ENCODE results near the gene SLC35G6. TPM values are rescaled to one million over a fixed set of nuclear protein-coding genes. Genes with fewer than 3 reads are reported as not detected.
"Not testable (repeated sequence)": the region's sequence is repeated elsewhere in the genome, so short reads cannot be mapped to it uniquely, and the experiment has no call there.

The SLC35G6 gene
- total RNA-seq, 2 donors from 2014 or later = not detected

DNA sequence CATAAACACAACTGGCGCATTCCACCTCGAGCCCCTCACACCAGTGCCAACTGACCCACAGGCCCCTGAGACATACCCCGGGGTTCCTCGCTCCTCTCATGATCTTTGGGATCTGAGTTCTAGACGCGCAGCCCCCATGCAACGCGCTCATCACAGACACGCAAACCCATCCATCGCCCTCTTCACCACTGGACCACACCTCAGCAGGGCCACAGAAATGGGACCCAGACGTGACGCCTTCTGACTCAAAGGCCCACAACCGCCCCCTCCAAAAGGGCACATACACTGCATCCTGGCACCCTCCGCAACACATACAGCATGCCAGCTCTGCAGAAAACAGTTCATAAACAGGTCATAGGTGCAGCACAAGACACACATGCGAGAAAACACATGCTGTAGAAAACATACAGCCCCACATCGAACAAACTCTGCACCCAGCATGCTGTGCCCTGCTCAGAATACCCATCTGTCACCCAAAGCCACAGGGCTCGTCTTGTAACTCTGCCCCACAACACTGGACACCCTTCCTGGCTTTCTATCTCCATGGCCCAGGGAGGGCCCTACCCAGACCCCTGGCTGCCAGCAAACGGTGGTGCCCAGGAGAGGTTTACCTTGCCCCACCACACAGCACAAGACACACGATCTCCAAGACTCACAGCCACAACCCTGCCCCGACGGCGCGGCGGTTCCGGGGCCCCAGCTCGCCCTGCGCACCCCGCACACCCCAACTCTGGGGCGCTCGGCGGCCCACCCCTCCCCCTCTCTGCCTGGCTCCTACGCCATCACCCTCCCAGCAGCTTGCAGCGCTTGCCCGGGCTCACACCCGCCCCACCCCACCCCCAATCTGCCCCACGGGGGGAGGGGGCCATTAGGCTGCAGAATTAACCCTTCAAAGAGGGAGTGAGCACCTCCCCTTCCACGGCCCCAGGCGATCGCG is 2.7 kb upstream of the SLC35G6 start:
- WGBS = 11% methylated on average over 39 of the region's 40 CpGs
- H3K9me3 ChIP-seq = no peaks in the 10 kb centered on the region
- peak; percentile 42 for DNase-seq (ENCODE audit: low spot score)
- peak overlapping the region; percentile 100 for H3K4me3 ChIP-seq
- H3K4me1 ChIP-seq (replicated peaks) = peaks cover 22% of the 10 kb centered on the region
- H3K36me3 ChIP-seq = no peaks in the 10 kb centered on the region
- intact Hi-C loops (cut with DNase I) = loop anchor here (5.0 kb wide), 2 partner anchors 41 to 76 kb away; partner anchors contain the start of genes FGF11, TMEM102 and TMEM256
- peak overlapping the region; percentile 100 for H3K27ac ChIP-seq
- TF ChIP-seq CTCF (IDR thresholded peaks at IDR 0.05) (peak in 1 of 4 experiments; percentile 6), POLR2AphosphoS5 (IDR thresholded peaks at IDR 0.05) (no peak), POLR2A (IDR thresholded peaks at IDR 0.05) (no peak)
- H3K27me3 ChIP-seq (replicated peaks; ENCODE audit: insufficient read depth) = no peaks in the 10 kb centered on the region

DNA sequence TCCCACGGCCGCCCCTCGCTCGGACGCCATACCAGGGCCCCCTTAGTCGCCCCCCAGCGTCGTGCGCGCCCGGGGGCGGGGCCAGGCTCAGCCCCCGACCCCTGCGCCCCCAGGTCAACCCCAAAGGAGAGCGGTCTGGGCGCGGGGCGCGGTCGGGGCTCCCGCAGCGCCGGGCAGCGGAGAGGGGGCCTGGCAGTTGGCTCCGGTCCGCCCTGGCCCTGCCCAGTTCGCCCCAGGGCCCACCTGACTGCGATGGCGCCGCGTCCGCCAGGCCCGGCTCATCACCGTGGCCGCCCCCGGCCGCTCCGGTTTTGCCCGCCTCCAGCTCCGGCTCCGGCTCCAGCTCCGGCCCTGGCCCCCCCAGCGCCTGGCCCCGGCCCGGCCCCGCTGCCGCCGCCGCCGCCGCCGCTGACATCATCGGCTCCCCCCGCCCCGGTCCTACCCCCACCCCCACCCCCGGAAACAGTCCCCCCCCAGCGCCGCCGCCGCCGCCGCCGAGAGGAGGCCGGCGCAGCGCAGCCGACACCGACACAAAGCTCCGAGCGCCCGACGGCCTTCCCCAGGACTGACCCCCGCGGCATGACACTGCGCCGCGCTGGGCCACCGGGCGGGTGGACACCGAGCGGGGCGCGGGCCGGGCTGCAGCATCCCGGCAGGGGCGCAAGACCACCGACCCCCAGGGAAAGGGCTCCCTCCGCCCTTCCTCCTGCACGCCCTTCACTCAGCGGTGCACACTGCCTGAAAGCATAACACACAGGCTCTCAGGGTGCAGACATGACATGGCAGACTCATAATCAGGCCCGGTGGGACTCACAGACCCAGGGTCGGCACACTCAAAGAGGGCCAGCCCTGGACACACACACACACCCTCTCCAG is 1.8 kb upstream of the SLC35G6 start, which contains the start of gene ZBTB4:
Gene ZBTB4 (minus strand): TSS at position 419 of the 876 bp plus-strand sequence. CDS start 12,830 bp downstream, outside the sequence.
- H3K4me1 ChIP-seq (replicated peaks) = peaks cover 22% of the 10 kb centered on the region
- TF ChIP-seq CTCF (IDR thresholded peaks at IDR 0.05) (no peak), POLR2AphosphoS5 (IDR thresholded peaks at IDR 0.05) (no peak), POLR2A (IDR thresholded peaks at IDR 0.05) (peak; percentile 54)
- intact Hi-C loops (cut with DNase I) = loop anchor here (5.0 to 10.0 kb wide), 4 partner anchors 42 to 205 kb away; partner anchors contain the start of genes FGF11, KCTD11, TMEM102 and TMEM256
- no peaks in the 10 kb centered on the region for H3K9me3 ChIP-seq
- under 1% methylated on average over 55 of the region's 92 CpGs for WGBS
- H3K27ac ChIP-seq = peak within 1 kb of the TSS; percentile 100
- peak within 1 kb of the TSS; percentile 100 for H3K4me3 ChIP-seq
- peak; percentile 62 for DNase-seq (ENCODE audit: low spot score)
- no peaks in the 10 kb centered on the region for H3K36me3 ChIP-seq
- H3K27me3 ChIP-seq (replicated peaks; ENCODE audit: insufficient read depth) = no peaks in the 10 kb centered on the region

DNA sequence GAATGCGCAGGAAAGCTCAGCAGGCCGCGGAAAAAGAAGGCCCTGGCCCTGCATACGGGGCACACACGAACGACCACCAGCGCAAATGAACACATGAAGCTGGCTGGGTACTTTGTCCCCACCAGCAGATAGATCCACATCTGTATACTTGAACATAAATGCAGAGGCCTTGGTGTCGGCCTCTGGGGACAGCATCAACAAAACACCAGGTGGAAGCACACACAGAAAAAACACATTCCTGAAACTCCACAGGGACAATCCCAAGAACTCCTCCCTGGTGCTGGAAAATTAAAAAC is 1.2 kb upstream of the SLC35G6 start:
- peak overlapping the region; percentile 100 for H3K4me3 ChIP-seq
- H3K4me1 ChIP-seq (replicated peaks) = peaks cover 22% of the 10 kb centered on the region
- TF ChIP-seq CTCF (IDR thresholded peaks at IDR 0.05) (no peak), POLR2AphosphoS5 (IDR thresholded peaks at IDR 0.05) (no peak), POLR2A (IDR thresholded peaks at IDR 0.05) (no peak)
- intact Hi-C loops (cut with DNase I) = loop anchor here (10.0 kb wide), 2 partner anchors 125 to 205 kb away; partner anchors contain the start of genes KCTD11, TMEM95, TP53 and WRAP53
- H3K9me3 ChIP-seq = no peaks in the 10 kb centered on the region
- H3K27me3 ChIP-seq (replicated peaks; ENCODE audit: insufficient read depth) = no peaks in the 10 kb centered on the region
- DNase-seq (ENCODE audit: low spot score) = no peak
- peak overlapping the region; percentile 100 for H3K27ac ChIP-seq
- no peaks in the 10 kb centered on the region for H3K36me3 ChIP-seq
- WGBS = 3% methylated on average over 8 of the region's 8 CpGs

DNA sequence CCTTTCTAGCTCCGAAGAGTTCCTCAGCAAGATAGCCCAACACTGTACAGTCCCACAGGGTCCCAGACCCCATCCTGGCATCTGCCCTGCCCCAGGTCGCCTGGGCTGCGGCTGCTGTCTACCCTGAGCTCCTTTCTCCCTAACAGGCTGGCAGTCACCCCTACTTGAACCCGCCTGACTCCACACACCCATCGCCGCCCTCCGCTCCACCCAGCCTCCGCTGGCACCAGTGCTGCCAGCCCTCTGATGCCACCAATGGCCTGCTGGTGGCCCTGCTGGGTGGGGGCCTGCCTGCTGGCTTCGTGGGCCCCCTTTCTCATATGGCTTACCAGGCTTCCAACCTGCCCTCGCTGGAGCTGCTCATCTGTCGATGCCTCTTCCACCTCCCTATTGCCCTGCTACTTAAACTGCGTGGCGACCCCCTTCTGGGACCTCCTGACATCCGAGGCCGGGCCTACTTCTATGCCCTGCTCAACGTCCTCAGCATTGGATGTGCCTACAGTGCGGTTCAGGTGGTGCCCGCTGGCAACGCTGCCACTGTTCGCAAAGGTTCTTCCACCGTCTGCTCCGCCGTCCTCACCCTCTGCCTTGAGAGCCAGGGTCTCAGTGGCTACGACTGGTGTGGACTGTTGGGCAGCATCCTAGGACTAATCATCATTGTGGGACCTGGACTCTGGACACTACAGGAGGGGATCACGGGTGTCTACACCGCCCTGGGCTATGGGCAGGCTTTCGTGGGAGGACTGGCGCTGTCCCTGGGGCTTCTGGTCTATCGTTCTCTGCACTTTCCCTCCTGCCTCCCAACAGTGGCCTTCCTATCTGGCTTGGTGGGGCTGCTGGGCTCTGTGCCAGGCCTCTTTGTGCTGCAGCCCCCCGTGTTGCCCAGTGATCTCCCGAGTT is 846 bp downstream of the SLC35G6 start:
- not testable (repeated sequence) for H3K9me3 ChIP-seq; H3K36me3 ChIP-seq; H3K4me3 ChIP-seq; H3K27me3 ChIP-seq (replicated peaks; ENCODE audit: insufficient read depth); DNase-seq (ENCODE audit: low spot score); H3K4me1 ChIP-seq (replicated peaks)
- intact Hi-C loops (cut with DNase I) = loop anchor here (10.0 kb wide), 2 partner anchors 127 to 203 kb away; partner anchors contain the start of genes KCTD11, TMEM95, TP53 and WRAP53
- 87% methylated on average over 30 of the region's 31 CpGs for WGBS
- H3K27ac ChIP-seq = peak overlapping the region in 1 of 2 donors; percentile 100

- H3K4me1 ChIP-seq (replicated peaks); H3K36me3 ChIP-seq; DNase-seq (ENCODE audit: low spot score); H3K27me3 ChIP-seq (replicated peaks; ENCODE audit: insufficient read depth); H3K9me3 ChIP-seq: not testable (repeated sequence)
- 57% methylated on average over 6 of the region's 6 CpGs for WGBS
- intact Hi-C loops (cut with DNase I) = loop anchor here (10.0 kb wide), 2 partner anchors 128 to 202 kb away; partner anchors contain the start of genes KCTD11, TMEM95, TP53 and WRAP53
- peak overlapping the region in 1 of 2 donors; percentile 63 for H3K4me3 ChIP-seq
- peak overlapping the region; percentile 100 for H3K27ac ChIP-seq
Measured at GRCh38 chr17:7482742-7483088, 1.5 kb downstream of the SLC35G6 start.

Measured in prostate gland (tissue), 2 donors.